ENCODE data around the gene GLRX2. TPM values are rescaled to one million over a fixed set of nuclear protein-coding genes. Genes with fewer than 3 reads are reported as not detected.
A peak's percentile ranks its signal among the peaks of the same experiment; 100 is the strongest.

GLRX2 gene
- total and polyA plus RNA-seq, 4 donors, result 3.1 to 25.8 (median 7.8) TPM

- Histone ChIP-seq H3K27ac (ENCODE audit: low read depth in 1 of 2, low read length in 2 of 2) (peak overlapping the region; percentile 32 to 38), H3K36me3 (ENCODE audit: control insufficient read depth in 4 of 4, insufficient read depth in 3 of 4, low read depth in 1 of 4, low read length in 3 of 4) (no peaks in the 10 kb centered on the region), H3K9me3 (ENCODE audit: control insufficient read depth in 4 of 4, low read length in 3 of 4) (no peaks in the 10 kb centered on the region), H3K27me3 (ENCODE audit: control insufficient read depth in 4 of 4, insufficient read depth in 4 of 4, low read length in 3 of 4) (no peaks in the 10 kb centered on the region), H3K4me1 (ENCODE audit: control insufficient read depth in 4 of 4, insufficient read depth in 4 of 4, low read length in 3 of 4) (peaks cover 0 to 31% (median 17%) of the 10 kb centered on the region in 4 donors), H3K9ac (ENCODE audit: low read depth in 1 of 2, low read length in 2 of 2) (no peak overlapping the region), H3K4me3 (ENCODE audit: low read depth in 1 of 3, low read length in 3 of 3) (no peak overlapping the region)
- no peak for DNase-seq (ENCODE audit: low spot score)
- peak; percentile 30 for TF ChIP-seq SP1 (IDR thresholded peaks at IDR 0.05)
- TF ChIP-seq, protein P1, sequence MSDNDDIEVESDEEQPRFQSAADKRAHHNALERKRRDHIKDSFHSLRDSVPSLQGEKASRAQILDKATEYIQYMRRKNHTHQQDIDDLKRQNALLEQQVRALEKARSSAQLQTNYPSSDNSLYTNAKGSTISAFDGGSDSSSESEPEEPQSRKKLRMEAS (IDR thresholded peaks at IDR 0.05), result no peak
- no peak for TF ChIP-seq RAD21 (IDR thresholded peaks at IDR 0.05)
- TF ChIP-seq GABPA (IDR thresholded peaks at IDR 0.05 in 1 of 2, conservative IDR thresholded peaks at IDR 0.05 in 1 of 2), result no peak
- no peak for TF ChIP-seq YY1 (IDR thresholded peaks at IDR 0.05)
- TF ChIP-seq ZBTB33 (IDR thresholded peaks at IDR 0.05), result no peak
- TF ChIP-seq FOXA2 (IDR thresholded peaks at IDR 0.05), result peak; percentile 64
- TF ChIP-seq HNF4G (IDR thresholded peaks at IDR 0.05), result no peak
- TF ChIP-seq RXRA (IDR thresholded peaks at IDR 0.05), result peak; percentile 83 to 85
- no peak for TF ChIP-seq FOXA1 (IDR thresholded peaks at IDR 0.05)
- TF ChIP-seq ATF3 (IDR thresholded peaks at IDR 0.05), result no peak
- peak; percentile 41 to 53 for TF ChIP-seq HNF4A (conservative IDR thresholded peaks at IDR 0.05)
- TF ChIP-seq, protein P2, sequence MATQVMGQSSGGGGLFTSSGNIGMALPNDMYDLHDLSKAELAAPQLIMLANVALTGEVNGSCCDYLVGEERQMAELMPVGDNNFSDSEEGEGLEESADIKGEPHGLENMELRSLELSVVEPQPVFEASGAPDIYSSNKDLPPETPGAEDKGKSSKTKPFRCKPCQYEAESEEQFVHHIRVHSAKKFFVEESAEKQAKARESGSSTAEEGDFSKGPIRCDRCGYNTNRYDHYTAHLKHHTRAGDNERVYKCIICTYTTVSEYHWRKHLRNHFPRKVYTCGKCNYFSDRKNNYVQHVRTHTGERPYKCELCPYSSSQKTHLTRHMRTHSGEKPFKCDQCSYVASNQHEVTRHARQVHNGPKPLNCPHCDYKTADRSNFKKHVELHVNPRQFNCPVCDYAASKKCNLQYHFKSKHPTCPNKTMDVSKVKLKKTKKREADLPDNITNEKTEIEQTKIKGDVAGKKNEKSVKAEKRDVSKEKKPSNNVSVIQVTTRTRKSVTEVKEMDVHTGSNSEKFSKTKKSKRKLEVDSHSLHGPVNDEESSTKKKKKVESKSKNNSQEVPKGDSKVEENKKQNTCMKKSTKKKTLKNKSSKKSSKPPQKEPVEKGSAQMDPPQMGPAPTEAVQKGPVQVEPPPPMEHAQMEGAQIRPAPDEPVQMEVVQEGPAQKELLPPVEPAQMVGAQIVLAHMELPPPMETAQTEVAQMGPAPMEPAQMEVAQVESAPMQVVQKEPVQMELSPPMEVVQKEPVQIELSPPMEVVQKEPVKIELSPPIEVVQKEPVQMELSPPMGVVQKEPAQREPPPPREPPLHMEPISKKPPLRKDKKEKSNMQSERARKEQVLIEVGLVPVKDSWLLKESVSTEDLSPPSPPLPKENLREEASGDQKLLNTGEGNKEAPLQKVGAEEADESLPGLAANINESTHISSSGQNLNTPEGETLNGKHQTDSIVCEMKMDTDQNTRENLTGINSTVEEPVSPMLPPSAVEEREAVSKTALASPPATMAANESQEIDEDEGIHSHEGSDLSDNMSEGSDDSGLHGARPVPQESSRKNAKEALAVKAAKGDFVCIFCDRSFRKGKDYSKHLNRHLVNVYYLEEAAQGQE (IDR thresholded peaks at IDR 0.05), result no peak
- no peak for TF ChIP-seq CTCF (IDR thresholded peaks at IDR 0.05; ENCODE audit: low read depth, low read length, missing input control)
- no peak for TF ChIP-seq TAF1 (conservative IDR thresholded peaks at IDR 0.05)
- TF ChIP-seq JUND (IDR thresholded peaks at IDR 0.05), result peak in 1 of 2 donors; percentile 28
- TF ChIP-seq EGR1 (IDR thresholded peaks at IDR 0.05; ENCODE audit: low read depth in 2 of 2), result no peak
- no peak for TF ChIP-seq NR2F2 (IDR thresholded peaks at IDR 0.05)
- 31% methylated on average over 6 of the region's 6 CpGs for WGBS
Measured at GRCh38 chr1:193114485-193115095, 9.4 kb upstream of the GLRX2 start.

Data from liver (tissue), 9 donors.